Loucy (cell line): ENCODE data around the gene GNPTAB.

ENCODE experiments used
- H2AFZ ChIP-seq: fragments of 200-600 bp; sonication (generic); 2 replicates; pipeline ENCODE4 v1.6.0; 2016; ENCODE audit warnings: antibody characterized with exemption, mild to moderate bottlenecking, low read length, moderate library complexity
- H3F3A ChIP-seq: fragments of 200-600 bp; 2 replicates; pipeline ENCODE4 v1.6.0; 2016; ENCODE audit warnings: antibody characterized with exemption, low read depth, mild to moderate bottlenecking
- H3K27me3 ChIP-seq: fragments of 200-600 bp; sonication (generic); 2 replicates; pipeline ENCODE4 v1.6.1; 2014; ENCODE audit warnings: low read length, mild to moderate bottlenecking; ENCODE audit not compliant: insufficient read depth, poor library complexity, severe bottlenecking
- H3K36me3 ChIP-seq: fragments of 200-600 bp; sonication (generic); 2 replicates; pipeline ENCODE4 v1.6.1; 2016; ENCODE audit warnings: low read length; ENCODE audit not compliant: insufficient read depth
- H3K4me1 ChIP-seq: fragments of 200-600 bp; sonication (generic); 2 replicates; pipeline ENCODE4 v1.5.1; 2014; ENCODE audit warnings: low read length, mild to moderate bottlenecking; ENCODE audit not compliant: insufficient read depth, poor library complexity, severe bottlenecking
- H3K4me2 ChIP-seq: fragments of 200-600 bp; sonication (generic); 2 replicates; pipeline ENCODE4 v1.6.0; 2014; ENCODE audit warnings: antibody characterized with exemption, low read length, low read depth, mild to moderate bottlenecking; ENCODE audit not compliant: poor library complexity, severe bottlenecking
- H3K4me3 ChIP-seq: fragments of 200-600 bp; sonication (generic); 2 replicates; pipeline ENCODE4 v1.5.1; 2014; ENCODE audit warnings: low read length, mild to moderate bottlenecking, mixed read lengths; ENCODE audit not compliant: poor library complexity, severe bottlenecking
- H3K79me2 ChIP-seq: fragments of 200-600 bp; sonication (generic); 2 replicates; pipeline ENCODE4 v1.6.1; 2014; ENCODE audit warnings: low read length; ENCODE audit not compliant: insufficient read depth
- H3K9ac ChIP-seq: fragments of 200-600 bp; sonication (generic); 2 replicates; pipeline ENCODE4 v1.6.0; 2014; ENCODE audit warnings: mild to moderate bottlenecking, low read depth, low read length, moderate library complexity; ENCODE audit not compliant: poor library complexity, severe bottlenecking
- H3K9me2 ChIP-seq: fragments of 200-600 bp; sonication (generic); replicated peaks from 2 replicates; pipeline ENCODE4 v1.6.1; 2016; ENCODE audit warnings: low read depth, low read length, mixed read lengths
- H3K9me3 ChIP-seq: fragments of 200-600 bp; sonication (generic); 2 replicates; pipeline ENCODE4 v1.6.1; 2014; ENCODE audit warnings: mild to moderate bottlenecking, antibody characterized with exemption, low read length, low read depth; ENCODE audit not compliant: insufficient read depth
- H4K20me1 ChIP-seq: fragments of 200-600 bp; sonication (generic); 2 replicates; pipeline ENCODE4 v1.6.0; 2014; ENCODE audit warnings: antibody characterized with exemption, low read length, mild to moderate bottlenecking; ENCODE audit not compliant: insufficient read depth, poor library complexity, severe bottlenecking
- CTCF ChIP-seq: fragments of 200-600 bp; sonication (generic); conservative IDR thresholded peaks from 2 replicates; pipeline ENCODE4 v1.5.1; 2014; ENCODE audit warnings: mild to moderate bottlenecking, antibody characterized with exemption, low read length
- EZH2phosphoT487 ChIP-seq: fragments of 200-600 bp; IDR thresholded peaks from 2 replicates; pipeline ENCODE4 v1.6.1; 2018; ENCODE audit warnings: antibody characterized with exemption, mild to moderate bottlenecking, moderate library complexity, borderline replicate concordance

GNPTAB gene

GRCh38 chr12:101847325-101847724 lies 16.6 kb upstream of the GNPTAB start:
- H3K9me2 ChIP-seq = no peaks in the 10 kb centered on the region
- H3K27me3 ChIP-seq = no peaks in the 10 kb centered on the region
- H4K20me1 ChIP-seq = no peaks in the 10 kb centered on the region
- no peak overlapping the region for H3K9ac ChIP-seq
- H3K4me2 ChIP-seq = no peak overlapping the region
- H3F3A ChIP-seq = no peaks in the 10 kb centered on the region
- H3K4me1 ChIP-seq = no peaks in the 10 kb centered on the region
- no peaks in the 10 kb centered on the region for H3K36me3 ChIP-seq
- H2AFZ ChIP-seq = no peak overlapping the region
- TF ChIP-seq EZH2phosphoT487 = no peak
- TF ChIP-seq CTCF = no peak
- H3K79me2 ChIP-seq = no peaks in the 10 kb centered on the region
- H3K4me3 ChIP-seq = no peak overlapping the region
- no peaks in the 10 kb centered on the region for H3K9me3 ChIP-seq

- Histone ChIP-seq H3K4me1 (no peaks in the 10 kb centered on the region), H4K20me1 (no peaks in the 10 kb centered on the region)
Measured at GRCh38 chr12:101845137-101845711, 14.5 kb upstream of the GNPTAB start.

GRCh38 chr12:101841069-101841468 lies 10.3 kb upstream of the GNPTAB start:
- no peaks in the 10 kb centered on the region for H3K27me3 ChIP-seq
- H3K4me1 ChIP-seq = peaks cover 9% of the 10 kb centered on the region
- H3K36me3 ChIP-seq = no peaks in the 10 kb centered on the region
- H4K20me1 ChIP-seq = no peaks in the 10 kb centered on the region
- no peaks in the 10 kb centered on the region for H3K9me3 ChIP-seq
- no peak overlapping the region for H3K4me2 ChIP-seq
- H3K79me2 ChIP-seq = no peaks in the 10 kb centered on the region
- no peak overlapping the region for H3K9ac ChIP-seq
- no peak overlapping the region for H3K4me3 ChIP-seq
- H2AFZ ChIP-seq = no peak overlapping the region
- no peak for TF ChIP-seq EZH2phosphoT487
- no peak for TF ChIP-seq CTCF
- no peaks in the 10 kb centered on the region for H3F3A ChIP-seq
- no peaks in the 10 kb centered on the region for H3K9me2 ChIP-seq

More at GRCh38 chr12:101845137-101845711, 14.5 kb upstream of the GNPTAB start:
- Histone ChIP-seq H3K36me3 (no peaks in the 10 kb centered on the region), H3K4me3 (no peak overlapping the region), H3K79me2 (no peaks in the 10 kb centered on the region), H2AFZ (no peak overlapping the region), H3K9me3 (no peaks in the 10 kb centered on the region), H3F3A (no peaks in the 10 kb centered on the region), H3K9me2 (no peaks in the 10 kb centered on the region), H3K4me2 (no peak overlapping the region), H3K9ac (no peak overlapping the region), H3K27me3 (no peaks in the 10 kb centered on the region)
- TF ChIP-seq EZH2phosphoT487 (no peak), CTCF (no peak)
